NOMO-1 (cell line): ENCODE measurements around the gene WNT10A.

ENCODE experiments used
- DNase-seq, 2 experiments: peaks; one replicate each; lab custom pipeline; 2025; ENCODE audit not compliant: unreplicated experiment in 2 of 2; lab: John Stamatoyannopoulos, UW

WNT10A gene

DNA sequence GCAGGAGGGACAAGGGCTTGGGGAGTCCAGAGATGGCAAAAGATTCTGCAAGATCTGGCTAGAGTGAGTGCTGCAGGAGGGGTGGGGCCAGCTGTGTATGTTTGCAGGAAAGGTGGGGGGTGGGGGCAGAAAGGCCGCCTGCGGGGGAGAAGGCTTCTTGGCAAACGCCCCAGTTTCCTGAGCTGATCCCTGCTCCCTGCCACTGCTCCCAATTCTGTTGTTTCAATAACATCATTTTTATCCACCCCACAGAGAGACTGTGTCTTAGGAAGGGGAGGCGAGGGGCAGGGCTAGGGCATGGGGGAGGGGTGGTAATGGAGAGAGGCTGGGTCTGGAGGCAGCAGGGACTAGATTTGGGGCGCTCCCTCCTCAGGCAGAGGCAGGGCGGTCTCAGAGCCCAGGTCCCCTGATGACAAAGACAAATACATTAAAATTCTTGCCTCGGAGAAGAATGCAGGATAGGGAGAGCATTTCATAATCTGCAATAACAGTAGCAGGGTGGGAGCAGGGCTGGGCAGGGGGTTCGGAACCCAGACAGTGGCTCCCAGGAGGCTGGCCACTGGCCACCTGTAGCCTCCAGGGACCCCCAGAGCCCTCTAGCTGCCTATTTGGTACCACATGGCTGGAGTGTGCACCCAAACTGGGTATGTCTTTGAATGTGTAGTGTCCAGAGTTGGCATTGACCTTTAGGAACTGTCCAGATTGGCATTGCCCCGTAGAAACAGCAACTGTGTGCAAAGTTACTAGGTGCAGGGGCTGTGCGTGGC, 23.1 kb upstream of the WNT10A start:
- DNase-seq, result no peak

DNA sequence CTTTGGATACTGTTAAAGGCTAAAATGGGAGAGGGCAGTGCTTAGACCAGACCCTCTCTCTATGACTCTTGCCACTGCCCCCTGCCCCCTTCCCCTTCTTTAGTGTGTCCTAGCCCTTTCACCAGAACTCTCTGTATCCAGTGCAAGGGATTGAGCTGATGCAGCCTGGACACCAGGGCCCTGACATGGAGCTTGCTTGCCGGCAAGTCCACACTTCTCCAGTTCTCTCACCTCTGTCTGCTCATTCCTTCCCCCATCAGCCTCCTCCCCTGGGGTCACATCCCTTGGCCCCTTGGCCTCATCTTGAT, 22.6 kb upstream of the WNT10A start:
- DNase-seq, result no peak

DNA sequence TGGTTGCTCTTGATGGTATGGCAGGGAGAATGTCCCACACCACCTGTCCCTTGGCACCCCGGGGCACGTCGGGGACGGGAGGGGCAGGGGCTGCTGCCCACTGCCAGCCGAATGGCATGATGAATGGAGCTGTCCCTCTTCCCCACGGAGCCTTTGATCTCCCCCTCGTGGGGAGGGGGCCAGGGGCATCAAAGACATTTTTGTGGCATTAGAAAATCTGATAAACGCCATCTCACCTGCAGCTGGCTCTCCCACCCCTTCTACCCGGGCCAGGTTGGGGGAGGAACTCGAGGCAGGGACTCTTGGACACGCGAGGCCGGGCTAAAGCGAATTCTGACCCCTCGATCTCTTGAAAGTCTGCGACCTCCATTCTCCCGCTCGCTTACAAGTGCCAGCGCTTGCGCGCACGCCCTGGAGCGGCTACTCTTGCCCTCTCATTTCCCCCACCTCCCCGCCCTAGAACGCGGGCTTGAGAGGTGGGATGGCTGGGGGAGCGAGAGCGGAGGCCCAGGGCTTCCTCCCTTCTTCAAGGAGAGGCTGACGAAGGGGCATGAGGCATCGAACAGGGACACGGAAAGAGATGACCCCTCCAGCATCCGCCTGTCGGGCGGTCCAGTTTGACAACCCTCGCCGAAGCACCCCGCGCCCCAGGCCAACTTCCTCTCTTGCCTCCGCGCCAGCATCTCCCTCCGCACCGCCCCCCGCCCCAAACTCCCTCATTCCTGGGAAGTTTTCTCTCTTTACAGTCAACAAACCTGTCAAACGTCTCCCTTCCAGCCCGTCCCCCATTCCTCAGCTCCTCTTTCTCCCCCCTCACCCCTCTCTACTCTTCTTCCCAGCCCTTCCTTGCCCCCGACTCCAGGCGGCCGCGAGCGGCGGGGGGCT, 21.7 kb upstream of the WNT10A start:
- DNase-seq, result no peak

DNA sequence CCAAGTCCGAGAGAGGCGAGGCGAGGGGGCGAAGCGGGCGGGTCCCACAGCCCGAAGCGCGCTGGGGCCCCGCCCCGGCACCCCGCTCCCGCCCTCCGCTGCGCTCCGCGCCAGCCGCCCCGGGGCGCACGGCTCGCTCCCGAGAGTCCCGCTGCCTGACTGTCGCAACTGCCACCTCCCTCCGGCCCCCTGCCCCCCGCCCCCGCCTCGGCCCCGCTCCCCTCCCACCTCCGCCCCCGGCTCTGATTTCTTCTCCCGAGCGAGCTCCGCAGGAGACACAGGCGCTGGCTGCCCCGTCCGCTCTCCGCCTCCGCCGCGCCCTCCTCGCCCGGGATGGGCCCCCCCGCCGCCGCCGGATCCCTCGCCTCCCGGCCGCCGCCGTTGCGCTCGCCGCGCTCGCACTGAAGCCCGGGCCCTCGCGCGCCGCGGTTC, 21.1 kb upstream of the WNT10A start, which contains the start of gene WNT6:
WNT6 (plus strand) TSS at position 250 of the 432 bp plus-strand sequence. CDS start 233 bp downstream, outside the sequence.
- no peak for DNase-seq

DNA sequence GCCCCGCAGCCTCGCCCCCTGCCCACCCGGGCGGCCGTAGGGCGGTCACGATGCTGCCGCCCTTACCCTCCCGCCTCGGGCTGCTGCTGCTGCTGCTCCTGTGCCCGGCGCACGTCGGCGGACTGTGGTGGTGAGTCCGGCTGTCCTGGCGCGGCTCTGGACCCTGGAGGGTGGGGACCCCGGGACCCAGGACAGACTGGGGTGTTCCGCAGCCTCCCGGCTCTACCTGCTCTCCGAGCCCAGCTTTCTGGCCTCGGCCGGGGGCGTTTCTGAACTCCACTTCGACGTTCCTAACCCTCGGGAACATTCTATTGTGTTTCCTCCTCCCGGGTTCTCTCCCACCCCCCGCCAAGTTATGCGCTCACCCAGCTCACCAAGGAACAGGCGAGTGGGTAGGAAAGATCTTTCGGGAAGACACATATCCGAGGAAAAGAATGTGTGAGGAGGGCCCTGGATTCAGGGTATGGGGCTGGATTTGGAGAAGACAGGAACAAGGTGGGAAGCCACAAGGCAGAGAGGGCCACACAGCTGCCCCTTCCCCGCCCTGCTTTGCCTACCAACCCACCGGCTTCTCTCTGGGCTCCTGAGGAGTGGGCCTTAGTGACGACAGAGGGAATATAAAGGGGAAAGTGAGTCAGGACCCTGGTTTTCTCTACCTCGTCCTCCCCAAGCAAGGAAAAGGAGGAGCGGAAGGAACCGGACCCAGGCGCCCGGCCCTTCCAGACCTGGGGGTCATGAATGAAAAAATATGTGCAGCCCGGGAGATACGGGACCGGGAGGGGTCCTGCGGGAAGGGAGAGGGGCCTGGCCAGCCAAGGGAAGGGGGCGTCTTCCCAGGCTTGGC, 20.4 kb upstream of the WNT10A start:
- no peak for DNase-seq

DNA sequence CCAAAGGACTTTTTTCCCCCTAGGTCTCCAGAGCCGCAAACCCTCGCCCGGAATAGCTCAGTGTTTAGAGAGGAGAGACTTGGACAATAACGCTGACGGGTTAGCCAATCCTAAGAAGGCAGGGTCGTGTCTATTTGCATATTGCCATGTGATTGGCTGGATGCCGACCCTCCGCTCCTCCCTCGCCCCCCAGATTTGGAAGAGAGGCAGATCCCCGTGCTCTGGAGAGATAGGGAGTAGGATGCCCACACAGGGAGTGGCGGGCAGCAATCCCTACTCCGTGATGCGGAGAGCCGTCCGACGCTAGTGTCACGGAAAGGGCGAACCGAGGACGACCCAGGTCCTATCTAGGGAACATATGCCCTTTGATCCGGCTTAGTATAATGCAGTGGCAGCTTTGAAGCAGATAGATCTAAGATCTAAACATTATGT, 19.7 kb upstream of the WNT10A start:
- DNase-seq, result peak; percentile 46 to 62

DNA sequence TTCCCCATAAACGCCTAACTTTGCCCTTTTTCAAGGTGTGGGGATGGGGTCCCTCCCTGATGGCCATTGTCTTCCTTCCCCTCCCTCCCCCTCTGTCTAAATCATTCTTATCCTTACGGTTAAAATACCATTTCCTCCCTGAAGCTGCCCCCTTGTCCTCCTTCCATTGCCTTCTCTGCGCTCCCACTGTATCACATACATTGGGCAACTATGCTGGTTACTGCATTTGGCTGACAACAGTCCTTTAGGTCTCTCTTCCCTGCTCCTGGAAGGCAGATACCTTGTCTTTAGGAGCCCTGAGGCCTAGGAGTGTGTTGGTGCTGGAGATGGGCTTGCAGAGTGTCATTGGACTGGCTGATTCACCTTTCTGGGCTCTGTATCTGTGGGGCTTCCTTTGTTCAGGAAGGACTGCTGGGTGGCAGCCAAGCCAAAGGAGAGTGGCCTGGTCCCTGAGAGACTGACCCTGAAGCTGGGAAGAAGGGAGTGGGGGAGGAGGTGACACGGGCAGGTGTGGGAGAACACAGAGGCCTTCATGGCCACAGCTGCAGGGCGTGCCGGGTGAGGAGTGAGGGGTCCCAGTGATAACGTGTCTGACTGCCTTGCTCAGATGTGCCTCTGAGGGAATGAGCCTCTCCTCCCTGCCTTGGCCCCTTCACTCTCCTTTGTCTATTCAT, 18.9 kb upstream of the WNT10A start:
- DNase-seq, result no peak

DNA sequence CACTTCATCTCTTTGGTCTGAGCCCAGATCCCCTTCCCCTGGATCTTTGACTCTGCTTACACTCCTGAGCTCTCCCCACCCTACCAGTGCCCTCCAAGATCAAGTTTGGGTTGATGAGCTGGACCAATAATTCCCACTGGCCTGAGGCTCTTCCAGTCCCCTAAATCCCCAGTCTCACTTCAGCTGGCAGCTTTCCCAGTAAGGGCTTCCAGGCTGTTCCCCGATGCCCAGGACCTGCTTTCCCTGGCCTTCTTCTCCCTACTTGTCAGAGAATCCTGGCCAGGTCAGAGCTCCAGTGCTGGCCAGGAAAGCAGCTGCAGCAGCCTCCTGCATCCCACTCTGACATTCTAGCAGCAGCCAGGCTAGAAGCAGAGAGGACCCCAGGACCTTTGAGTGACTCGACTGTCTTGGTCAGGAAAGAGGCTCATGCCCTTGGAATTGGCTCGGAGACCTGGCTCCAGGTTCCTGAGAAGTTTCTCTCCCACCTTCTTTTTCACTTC, 17.6 kb upstream of the WNT10A start:
- no peak for DNase-seq

DNA sequence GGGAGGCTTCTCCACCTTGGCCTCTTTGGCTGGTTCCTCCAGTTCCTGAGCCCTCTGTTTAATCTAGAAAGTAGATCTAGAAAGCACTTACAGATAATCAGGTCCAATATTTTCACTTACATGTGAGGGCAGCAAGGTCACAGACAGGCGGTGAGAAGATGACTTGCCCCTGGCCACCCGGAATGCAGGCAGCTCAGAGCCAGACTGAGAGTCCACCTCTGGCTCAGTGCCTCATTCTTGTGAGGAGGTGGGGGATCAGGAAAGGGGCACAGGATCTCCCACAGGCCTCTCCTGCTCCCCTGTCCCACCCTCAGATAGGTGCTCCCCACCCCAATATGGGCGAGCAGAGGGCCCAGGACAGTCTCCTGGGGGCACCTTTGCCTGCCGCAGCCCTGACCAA, 15.3 kb upstream of the WNT10A start:
- DNase-seq, result no peak

DNA sequence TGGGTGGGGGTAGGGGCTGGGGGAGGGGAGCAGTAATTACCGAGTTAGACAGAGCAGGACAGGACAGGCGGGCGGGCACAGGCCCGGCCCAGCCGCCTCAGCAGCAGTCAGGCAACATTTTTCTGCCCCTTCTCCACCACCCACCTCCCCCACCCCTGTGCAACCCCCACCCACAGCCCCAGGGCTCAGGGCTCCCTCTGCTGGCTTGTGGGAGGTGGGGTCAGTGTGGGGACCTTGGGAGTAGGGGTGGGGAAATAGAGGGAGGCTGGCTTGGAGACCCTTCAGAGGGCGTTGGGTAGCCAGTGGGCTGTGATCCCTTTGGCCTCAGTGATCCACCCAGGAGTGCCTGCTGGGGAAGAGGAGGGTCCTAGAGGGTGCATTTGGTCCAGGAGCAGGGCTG, 14.7 kb upstream of the WNT10A start:
- DNase-seq, result no peak

DNA sequence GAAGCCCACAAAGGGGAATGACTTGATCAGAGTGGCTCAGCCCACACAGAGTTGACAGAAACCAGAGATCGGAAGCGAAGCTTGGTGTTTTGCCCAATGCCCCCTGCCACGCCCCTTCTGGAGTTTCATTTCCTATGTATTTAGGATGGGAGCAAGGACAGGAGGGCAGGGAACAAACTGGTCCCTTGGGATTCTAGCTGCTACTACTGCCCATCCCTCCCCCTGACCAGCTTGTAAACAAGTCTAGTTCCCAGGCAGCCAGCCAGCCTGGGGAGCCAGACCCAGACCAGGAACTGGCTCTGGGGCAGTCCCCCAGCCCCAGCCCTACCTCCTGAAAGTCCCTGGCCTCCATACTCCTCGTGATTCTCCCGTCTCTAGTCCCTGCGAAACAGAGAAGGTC, 12.8 kb upstream of the WNT10A start:
- no peak for DNase-seq

DNA sequence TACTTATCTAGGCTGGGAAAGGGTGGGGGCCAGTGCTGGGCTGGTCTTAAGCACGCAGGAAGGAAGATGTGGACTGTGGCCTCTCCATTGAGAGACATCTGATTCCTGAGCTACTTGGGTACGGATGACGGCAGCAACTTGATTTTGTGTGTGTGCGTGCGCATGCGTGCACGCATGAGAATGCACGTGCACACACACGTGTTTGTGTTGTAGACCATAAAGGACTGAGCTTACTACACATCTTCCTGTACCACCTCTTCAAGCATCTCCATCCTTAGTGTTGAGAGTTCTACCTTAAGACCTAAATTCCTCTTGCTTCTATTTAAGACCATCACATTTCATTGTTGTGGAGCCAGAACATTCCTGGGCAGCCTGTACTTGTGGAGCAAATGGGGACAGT, 11.6 kb upstream of the WNT10A start:
- no peak for DNase-seq

DNA sequence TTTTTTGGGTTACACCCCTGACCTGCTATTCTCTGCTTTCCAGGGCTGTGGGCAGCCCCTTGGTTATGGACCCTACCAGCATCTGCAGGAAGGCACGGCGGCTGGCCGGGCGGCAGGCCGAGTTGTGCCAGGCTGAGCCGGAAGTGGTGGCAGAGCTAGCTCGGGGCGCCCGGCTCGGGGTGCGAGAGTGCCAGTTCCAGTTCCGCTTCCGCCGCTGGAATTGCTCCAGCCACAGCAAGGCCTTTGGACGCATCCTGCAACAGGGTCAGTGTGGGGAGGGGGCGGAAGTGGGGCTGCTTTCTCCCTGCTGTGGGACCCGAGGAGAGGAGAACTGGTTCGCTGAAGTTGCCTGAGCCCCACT, 9.7 kb upstream of the WNT10A start:
- peak; percentile 29 to 50 for DNase-seq

DNA sequence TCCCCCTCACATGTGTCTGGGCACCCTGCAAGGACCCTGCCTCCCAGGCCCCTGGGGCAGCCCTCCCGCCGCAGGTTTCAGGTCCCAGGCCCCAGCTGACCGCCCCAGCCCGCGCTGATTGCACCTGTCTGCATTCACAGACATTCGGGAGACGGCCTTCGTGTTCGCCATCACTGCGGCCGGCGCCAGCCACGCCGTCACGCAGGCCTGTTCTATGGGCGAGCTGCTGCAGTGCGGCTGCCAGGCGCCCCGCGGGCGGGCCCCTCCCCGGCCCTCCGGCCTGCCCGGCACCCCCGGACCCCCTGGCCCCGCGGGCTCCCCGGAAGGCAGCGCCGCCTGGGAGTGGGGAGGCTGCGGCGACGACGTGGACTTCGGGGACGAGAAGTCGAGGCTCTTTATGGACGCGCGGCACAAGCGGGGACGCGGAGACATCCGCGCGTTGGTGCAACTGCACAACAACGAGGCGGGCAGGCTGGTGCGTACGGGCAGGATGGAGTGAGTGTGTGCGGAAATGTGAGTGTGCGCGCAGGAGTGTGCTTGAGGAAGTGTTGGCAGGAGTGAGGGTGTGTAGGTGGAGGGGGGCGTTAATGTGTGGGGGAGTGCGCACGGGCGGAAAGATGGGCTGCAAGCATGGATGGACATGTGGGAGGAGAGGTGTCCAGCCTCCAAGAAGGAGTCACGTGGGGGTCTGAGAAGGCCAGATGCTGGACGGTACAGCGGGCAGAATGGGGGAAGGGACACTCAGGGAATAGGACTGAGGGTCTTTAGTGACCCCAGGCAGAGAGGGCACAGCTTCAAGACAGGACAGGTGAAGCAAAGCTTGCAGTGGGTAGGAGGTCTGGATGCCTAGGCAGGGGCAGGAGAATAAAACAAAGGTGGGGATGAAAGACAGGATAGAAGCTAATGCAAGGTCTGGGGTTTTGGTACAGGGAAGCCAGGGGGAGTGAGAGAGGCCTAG, 9.0 kb upstream of the WNT10A start:
- peak in 1 of 2 experiments; percentile 31 for DNase-seq

DNA sequence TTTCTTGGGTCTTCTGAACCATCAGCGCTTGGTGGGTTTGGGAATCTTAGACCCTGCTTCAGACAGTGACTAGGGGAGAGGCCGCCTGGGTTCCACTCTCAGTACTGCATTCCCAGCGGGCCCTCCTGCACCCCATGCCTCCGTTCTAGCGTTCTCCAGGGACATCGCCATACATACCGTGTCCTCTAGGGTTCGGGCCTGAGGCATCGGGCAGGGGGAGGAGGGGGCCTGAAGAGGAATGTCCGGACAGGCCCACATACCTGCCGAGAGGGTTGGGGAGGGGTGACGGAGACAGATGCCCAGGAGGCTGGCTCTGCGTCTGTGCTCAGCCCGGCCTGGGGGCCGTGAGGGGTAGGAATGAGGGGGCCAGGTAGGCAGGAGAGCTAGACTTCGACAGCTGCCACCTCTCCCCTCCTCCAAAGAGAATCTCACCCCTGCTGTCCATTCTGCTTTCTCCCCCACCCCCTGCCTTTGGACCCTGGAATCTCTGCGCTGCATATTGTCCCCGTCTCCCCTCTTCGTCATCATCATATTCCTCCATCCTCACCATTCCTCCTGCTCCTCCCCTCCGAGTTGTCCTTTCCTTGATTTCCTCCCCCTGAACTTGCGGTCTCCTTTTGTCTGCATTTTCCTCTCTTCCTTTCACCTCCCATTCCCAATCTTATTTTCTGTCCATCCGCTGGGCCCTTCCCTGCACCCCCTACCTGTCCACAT, 7.8 kb upstream of the WNT10A start:
- no peak for DNase-seq

DNA sequence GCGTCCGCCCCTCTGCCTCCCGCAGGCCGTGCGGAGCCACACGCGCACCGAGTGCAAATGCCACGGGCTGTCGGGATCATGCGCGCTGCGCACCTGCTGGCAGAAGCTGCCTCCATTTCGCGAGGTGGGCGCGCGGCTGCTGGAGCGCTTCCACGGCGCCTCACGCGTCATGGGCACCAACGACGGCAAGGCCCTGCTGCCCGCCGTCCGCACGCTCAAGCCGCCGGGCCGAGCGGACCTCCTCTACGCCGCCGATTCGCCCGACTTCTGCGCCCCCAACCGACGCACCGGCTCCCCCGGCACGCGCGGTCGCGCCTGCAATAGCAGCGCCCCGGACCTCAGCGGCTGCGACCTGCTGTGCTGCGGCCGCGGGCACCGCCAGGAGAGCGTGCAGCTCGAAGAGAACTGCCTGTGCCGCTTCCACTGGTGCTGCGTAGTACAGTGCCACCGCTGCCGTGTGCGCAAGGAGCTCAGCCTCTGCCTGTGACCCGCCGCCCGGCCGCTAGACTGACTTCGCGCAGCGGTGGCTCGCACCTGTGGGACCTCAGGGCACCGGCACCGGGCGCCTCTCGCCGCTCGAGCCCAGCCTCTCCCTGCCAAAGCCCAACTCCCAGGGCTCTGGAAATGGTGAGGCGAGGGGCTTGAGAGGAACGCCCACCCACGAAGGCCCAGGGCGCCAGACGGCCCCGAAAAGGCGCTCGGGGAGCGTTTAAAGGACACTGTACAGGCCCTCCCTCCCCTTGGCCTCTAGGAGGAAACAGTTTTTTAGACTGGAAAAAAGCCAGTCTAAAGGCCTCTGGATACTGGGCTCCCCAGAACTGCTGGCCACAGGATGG, 7.1 kb upstream of the WNT10A start:
- DNase-seq, result no peak

DNA sequence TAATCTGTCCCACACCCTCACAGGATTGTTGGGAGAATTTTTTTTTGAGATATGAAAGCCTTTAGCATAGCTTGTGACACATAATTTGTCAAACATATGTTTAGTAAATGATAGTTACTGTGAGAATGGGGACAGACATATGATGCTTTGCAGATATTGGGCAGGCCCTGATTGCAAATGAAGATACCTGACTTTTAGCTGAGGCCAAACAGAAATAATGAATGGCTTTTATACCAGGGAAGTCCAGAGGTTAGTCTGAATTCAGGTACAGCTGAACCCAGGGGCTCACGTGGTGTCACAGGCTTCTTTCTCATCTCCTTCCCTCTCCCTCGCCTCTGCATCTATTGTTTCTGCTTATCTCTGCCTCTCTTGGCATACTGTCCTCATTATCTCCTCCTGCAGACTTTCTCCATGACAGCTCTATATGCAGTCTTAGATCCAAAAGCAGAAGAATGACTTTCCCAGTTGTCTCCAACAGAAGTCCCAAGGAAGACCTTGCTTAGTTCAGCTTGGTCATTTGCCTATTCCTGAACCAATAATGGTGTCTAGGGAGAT, 4.9 kb upstream of the WNT10A start:
- no peak for DNase-seq
